ENCODE measurements around the gene TK2.

The TK2 gene

DNA sequence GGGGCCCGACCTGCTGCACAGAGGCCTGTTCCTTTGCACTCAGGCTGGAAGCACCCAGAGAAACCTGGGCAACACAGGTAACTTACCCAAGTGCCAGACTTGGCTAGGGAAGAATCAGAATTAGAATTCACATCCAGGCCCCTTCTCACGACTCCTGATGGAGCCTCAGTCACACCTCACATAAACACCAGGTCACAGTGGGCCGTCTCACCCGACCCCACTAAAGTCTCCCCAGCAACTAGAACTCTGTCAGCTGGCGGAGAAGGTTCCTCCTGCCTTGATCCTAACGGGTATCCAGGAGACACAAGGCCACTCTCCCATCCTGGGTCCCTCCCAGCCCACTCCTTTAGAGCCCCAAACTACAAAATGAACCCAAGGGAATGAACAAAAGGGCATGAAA, 6.4 kb downstream of the TK2 start:
- no peak for DNase-seq

DNA sequence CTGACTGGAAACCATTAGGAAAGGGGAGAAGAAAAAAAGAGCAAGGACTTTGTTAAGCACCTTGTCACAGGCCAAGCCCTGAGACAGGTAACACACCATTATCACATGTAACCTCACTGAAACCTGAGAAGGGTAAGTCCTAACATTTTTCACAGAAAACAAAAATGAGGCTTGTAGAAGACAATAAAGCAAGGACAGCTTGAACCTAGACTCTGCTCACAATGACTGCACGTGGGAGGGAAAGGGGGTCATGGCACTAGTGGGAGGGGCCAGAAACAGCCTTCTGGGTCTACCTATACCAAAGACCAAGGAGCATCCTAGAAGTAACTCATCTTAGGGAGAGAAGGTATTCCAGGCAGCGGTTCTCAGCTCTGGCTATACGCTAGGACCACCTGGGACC, 7.5 kb downstream of the TK2 start:
- peak; percentile 21 for DNase-seq

DNA sequence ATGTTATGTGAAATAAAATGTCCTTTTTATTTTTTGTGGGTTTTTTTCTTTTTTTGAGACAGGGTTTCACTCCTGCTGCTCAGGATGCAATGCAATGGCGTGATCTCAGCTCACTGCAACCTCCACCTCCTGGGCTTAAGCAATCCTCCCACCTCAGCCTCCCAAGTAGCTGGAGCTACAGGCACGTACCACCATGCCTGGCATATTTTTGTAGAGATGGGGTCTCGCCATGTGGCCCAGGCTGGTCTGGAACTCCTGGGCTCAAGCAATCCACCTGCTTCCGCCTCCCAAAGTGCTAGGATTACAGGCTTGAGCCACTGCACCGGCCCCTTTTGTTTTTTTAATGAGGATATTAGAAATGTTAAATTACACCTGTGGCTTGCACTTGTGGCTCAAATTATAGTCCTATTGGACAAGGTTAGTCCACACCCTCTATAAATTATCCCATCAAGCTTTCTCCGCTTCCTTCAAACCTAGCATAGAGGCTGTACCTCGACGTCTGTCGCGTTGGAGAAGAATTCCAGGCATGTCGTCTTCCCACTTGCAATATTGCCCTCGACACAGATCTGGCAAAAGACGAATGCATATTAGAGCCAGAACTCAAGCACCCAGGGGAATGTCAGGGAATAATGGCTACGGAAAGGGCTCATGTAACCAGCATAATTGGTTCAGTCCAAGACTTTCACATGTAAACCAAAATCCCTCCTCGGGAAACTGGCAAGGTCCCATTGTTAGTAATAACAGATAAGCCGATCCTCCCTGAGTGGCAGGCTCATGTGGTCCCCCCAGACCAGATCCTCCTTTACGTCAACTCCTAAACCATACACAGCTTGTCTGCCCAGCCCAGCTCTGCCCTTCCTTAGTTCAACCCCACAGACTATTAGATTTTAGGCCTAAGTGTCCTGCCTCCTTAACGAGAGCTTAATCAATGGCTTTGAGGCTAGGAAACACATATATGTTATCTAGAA, 8.2 kb downstream of the TK2 start:
- peak; percentile 19 for DNase-seq

DNA sequence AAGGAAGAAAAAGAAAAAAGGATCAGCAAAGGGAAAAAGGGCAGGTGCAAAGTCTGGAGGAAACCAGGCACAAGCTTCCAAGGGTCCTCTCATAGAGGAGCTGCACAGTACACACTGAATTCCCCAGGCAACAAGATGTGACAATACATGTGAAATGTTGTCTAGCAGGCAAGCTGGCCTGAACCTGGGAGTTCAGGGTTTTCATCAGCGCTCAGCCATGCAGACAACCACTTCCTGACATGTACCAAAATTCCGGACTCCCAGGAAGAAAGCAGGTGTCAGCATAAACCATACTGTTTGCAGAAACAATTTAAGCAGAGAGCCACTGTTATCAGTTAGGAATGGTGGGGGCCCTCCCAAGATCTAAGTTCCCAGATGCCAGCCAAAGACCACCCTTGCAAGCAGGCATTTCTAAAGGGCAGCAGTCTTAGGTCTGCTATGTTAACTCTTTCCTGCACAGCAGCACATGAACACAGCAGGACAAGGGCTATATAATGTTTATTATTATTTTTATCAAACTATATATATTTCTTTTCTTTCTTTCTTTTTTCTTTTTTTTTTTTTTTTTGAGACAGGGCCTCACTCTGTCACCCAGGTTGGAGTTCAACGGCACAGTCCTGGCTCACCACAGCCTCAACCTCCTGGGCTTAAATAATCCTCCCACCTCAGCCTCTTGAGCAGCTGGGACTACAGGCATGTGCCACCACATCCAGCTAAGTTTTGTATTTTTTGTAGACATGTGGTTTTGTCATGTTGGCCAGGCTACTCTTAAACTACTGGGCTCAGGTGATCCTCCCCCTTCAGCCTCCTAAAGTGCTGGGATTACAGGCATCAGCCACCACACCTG, 10.1 kb downstream of the TK2 start:
- peak; percentile 59 for DNase-seq

DNA sequence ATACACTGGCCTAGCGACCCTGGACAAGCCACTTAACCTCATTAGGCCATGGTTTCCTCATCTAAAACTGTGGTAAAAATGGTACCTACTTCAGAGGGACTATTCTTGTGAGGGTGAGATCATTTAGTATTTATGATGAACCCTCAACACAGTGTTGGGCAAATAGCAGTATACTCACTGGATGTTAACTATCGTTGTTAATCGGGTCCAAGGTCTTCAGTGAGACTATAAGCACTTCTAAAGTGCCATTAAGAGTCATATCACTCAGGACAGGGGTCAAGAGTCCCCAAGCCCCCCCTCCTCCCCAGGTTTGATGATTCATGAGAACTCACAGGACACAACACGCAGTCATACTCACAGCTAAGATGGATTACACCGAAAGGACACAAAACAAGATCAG, 11.0 kb downstream of the TK2 start:
- DNase-seq: peak; percentile 31

DNA sequence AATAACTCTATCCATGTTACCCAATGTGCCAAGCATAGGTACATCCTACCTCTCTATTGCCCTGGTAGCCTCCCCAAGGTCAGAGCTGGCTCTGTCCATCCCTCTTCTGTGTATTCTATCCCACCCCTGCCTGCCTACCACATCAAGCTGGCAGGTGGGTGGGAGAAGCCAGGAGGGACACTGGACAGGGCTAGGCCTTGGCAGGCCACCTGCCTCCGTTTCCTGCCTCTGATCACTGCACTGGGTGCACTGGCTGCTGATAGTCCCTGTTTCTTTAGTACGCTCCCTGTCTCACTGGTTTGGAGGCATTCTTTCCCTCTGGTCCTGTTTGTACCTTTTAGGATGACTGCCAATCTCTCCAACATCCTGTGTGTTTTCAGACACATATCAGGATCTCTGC, 12.7 kb downstream of the TK2 start:
- DNase-seq: peak; percentile 16

DNA sequence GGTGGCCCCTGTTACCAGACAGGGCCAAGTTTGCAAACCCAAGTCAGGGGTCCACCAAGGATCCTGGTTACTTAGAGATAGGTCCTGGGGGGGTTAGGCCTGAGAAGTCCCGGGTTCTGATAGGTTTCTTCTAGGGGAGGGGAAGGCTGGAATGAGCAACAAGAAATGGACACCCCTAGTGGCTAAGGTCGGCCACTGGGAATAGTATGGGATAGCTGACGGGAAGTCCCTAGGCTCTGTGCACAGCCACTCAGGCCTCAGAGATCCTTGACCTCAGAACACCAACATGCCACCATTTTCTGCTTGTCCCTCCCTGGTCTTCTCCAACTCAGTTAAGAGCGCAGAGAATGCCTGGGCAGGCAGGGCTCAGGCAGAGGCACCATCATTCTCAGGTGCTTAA, 13.4 kb downstream of the TK2 start:
- peak; percentile 38 for DNase-seq

DNA sequence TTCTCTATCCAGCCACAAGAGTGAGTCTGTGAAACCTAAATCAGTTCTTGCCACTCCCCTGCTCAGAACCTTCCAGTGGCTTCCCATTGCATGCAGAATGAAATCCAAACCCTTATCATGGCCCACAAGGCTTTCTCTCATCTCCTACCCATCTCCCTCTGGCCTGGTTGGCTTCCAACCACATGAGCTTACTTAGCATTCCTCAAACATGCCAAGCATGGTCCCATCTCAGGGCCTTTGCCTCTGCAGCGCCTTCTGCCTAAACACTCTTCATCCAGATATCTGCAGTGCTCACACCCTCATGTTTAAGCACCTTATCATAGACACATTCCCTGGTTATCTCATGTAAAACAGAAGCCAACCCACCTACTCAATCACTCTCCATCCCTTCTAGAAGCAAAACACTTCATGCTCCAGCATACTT, 15.5 kb downstream of the TK2 start:
- peak; percentile 37 for DNase-seq

DNA sequence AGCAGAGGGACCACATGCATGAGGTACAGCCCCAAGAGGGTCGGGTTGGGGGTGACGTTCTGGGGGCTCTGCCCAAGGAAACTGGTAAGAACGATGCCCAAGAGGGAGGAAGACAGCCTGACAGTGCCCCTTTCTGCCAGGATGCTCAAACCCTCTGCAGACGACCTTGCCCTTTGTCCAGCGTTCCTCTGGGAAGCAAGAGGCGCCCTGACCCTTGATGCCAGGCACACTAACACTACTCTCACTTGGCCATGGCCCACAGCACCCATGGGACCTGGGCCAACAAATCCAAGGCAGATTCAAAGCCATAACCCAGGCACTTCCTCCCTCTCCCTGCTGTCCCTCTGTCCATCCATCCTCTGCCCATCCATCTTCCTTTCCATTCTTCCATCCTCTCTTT, 20.4 kb downstream of the TK2 start:
- no peak for DNase-seq

DNA sequence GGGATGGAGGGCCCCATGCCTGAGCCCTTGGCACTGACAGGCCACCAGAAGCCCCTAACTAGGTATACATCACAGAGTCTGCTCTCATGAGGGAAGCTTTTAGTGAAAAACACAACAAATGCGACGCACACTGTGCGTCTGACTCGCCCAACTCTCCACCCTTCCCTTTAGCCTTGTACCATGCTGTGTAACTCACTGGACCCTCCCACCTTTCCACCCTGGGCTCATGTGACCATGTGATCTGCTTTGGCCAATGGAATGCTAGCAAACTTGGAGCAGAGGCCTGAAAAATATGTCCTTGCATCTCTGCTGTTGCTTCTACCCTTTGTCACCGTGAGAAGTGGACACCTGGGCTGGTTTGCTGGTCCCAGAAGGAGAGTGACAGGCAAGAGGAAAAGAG, 21.6 kb downstream of the TK2 start:
- no peak for DNase-seq

DNA sequence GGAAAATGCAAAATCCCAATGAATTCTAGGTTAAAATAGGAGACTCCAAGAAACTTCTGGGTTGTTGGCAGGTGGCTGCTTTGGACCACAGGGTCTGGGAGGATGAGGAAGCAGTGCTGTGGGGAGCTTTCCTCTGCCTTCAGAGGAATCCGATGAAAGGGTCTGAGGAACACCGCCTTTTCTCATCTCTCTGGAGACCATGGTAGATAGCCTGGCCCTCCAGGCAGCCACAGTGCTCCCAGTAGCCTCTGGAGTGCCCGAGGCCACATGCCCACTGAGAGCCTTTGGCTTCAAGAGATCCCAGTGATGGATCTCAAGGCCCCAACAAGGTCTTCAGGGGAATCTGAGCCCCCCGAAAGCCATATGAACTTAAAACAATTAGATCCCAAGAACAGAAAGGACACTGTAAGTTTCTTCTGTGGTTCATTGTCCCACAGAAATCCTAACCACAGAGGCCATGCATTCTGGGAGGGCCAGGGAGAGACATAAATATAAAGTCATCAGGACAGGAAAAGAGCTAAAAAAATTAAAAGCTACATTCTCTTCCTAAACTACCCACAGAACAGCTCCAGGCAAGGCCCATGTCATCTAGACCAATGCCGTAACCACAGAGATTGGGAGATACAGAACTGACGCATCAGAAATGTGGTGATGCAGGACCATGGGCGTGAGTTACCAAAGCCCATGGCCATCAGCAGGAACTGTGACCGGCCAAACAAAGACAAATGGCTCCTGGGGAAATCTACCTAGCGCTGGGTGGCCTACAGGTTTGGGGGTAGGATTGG, 24.3 kb downstream of the TK2 start:
- peak; percentile 63 for DNase-seq

DNA sequence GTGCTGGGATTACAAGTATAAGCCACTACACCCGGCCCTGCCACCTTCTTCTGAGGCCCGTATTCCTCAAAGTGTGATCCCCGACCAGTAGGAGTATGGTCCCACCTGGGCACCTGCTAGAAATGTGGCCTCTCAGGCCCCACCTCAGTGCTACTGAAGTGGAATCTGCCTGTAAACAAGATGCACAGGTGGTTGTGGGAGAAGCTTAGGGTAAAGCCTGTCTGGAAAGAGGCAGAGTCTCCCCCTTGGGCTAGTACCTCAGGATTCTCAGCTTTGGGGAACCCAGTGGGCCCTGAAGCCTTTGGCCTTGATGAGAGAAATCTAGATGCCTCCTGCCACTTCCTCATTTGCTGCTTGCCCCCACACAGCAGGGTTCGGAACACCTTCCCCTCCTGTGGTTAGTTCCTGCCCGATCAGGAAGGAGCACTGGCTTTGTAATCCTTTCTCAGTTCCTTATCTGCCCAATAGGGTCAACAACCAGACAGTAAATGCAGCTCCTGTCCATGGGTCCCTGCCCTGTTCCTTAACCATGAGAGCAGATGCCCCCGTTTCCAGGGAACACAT, 25.2 kb downstream of the TK2 start:
- peak; percentile 67 for DNase-seq

DNA sequence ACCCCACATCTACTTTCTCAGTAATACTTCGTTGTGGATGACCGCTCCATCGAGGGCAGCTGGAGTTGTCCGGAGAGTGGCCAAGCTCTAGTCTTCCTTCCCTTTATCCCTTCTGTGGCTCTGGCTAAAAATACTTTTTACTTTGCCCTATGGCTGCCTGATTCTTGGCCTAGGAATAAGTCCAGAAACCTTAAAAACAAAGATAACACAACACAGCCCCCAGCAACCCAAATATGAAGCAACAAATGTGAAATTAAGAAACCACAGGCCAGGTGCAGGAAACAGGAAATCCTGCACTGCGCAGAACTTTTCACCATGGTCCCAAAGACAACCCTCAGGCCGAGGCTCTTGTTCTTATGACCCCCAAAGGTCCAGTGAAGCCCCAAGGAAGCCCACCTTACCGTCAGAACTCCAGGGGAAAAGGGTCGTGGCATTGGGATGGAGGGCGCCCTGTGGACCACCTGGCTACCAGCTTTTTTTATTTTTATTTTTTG, 26.0 kb downstream of the TK2 start:
- DNase-seq: peak; percentile 70

DNA sequence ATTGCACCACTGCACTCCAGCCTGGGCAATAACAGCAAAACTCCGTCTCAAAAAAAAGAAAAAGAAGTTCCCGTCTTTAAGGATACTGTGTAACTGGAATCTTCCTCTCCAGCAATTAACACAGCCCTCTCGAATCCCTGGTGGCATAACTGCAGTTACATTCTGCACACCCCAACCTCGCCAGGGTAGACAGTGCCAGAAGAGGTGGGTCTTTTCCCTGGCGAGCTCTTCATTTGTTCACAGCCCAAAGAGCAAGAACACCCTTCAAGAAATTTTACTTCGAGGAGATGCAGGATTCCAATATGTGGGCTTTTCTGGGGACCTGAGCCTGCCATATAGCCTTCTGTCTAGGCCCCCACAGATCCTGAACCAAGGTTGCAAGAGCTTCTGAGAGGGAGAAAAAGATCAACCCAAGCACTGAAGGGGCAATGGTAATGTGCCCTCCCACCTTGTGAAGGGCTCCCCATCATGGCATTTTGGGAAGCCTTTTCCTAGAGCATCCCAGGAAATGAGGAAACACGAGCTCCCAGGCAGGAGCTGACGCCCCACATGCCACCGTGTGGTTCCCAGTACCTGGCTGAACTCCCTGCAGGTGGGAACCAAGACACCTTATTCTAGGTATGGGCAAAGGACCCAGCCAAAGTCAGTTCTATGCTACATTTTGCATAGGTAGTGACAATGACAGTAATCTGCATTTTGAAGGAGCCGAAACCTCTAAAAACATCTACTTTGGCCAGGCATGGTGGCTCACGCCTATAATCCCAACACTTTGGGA, 26.9 kb downstream of the TK2 start:
- peak; percentile 58 for DNase-seq

DNA sequence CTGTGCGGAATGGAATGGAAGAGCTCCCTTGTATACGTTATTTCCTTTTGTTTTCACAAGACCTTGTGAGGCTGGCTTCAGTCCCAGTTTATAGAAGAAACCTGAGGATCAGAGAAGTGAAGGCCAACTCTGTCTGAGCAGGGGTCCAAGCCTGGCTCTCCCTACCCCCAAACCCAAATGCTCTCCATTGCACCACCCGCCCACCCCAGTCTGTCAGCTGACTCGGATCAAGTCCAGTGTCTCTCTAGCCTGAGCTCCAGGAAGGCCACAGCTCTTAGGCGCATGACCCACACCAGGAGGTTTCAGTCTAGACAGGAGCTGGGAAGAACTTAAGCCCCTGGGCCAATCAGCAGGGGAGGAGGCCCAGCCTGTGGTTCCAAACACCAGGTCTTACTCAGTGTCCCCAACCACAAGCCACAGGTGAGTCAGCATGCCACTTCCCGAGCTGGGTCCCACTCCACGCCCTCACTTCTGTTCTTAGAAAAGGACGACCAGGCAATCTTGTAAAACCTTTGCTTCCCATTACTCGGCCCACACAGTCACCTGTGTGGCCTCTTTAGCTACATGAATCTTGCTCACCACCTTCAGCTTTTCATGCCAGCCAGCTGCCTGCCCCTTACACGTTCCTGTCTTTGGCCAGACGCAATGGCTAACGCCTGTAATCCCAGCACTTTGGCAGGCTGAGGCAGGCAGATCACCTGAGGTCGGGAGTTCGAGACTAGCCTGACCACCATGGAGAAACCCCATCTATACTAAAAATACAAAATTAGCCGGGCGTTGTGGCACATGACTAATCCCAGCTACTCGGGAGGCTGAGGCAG, 27.8 kb downstream of the TK2 start:
- DNase-seq: peak; percentile 96

DNA sequence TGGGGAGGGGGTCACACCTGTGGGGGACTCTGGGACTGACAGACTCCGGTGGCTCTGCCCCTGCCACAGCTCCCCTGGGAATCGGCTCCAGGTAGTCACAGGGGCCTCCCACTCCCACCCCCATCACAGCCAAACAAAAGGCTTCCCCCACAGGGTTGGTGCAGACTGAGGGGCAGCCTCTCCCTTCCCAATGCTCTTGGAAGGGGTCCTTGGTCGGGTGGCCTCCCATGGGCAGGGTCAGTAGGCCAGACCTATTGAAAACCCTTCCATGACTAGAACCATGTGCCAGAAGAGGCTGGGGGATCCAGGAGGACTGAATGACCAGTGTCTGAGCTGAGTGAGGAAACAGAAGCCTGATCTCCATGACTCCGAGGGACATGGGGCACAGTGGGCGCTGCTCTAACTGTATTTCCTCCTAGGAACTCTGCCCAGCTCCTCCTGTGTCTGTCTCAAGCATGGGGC, 28.6 kb downstream of the TK2 start:
- no peak for DNase-seq

DNA sequence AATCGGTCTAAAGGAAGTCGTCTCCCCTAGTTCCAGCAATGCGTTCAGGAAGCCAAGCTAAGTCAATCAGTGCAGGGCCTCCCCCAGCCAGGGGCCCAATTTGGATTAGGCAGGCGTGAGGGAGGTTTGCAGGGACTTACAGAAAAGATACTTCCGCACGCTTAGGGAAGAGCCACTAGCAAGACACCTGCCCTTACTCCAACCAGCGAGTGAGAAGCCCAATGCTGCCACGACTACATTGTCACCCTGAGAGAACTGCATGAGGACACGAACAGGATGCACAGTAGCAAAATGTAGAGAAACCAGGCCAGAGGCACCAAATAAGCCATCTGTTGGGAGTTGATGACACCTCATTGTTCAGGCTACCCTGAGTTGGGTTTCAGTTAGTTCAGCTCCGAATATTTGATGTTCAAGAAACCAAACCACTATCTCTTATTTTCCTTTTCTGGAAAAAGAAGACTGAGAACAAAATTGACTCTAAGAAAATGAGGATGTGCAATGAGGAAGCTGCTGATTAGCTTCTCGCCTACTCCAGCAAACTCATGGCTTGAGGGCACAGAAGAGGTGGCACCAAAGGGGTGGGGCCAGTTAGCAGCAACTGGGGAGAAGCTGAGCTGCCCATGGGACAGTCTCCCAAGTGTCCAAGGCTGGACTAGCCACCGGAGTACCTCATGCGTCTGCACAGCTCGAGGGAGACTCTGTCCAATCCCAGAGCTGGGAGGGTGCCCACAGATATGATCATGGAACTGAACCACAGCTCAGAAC, 29.3 kb downstream of the TK2 start:
- DNase-seq: no peak

DNA sequence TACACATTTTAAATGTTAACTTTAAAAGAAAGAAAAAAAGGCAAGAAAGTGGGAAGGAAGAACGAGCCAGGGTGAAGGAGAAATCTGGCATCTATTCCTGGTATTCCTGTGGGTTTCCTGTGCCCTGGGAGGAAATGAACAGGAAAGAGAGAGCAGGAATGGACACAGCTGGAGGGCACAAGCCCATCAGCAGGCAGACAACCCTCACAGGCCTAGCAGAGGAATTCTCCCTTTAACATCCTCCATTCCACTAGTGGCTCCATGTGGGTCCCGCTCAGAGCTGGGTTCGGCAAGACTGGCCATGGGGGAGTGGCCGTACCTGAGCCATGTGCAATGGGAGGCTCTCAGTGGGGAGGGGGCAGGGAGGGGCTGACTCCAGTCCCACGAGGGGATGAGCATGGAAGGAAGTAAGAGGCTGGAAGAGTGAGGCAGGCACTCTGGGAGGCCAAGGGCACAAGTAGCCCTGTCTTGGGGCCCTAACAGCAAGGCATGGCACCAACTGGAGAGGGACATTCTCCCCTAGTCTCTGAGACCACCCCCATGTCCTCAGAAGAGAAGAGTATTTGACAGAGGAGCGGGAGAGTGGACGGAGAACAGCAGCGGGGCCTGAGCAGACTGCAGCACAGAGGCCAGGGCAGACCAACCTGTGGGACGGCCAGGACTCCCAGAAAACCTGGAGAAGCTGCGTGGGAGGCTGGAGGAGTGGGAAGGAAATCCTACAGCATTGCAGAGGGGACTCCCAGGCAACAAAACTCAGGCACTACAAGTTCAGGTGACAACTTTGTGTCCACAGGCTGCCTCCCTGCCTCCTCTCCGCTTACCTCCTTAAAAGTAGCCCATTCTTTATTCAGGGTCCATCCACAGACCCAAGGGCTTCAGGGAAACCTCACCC, 30.2 kb downstream of the TK2 start:
- no peak for DNase-seq
